H1 (cell line): ENCODE results near the gene ZXDC. TPM values are rescaled to one million over a fixed set of nuclear protein-coding genes. Genes with fewer than 3 reads are reported as not detected.

Experiments used
- CTCF ChIA-PET: fragments of 300-600 bp; sonication (Branson Sonifier 250); formaldehyde crosslinking; loops from one replicate; lab custom pipeline; 2021; ENCODE audit not compliant: partially characterized antibody; lab: Charles Lee
- POLR2A ChIA-PET: fragments of 300-600 bp; sonication (Branson Sonifier 250); formaldehyde crosslinking; loops from one replicate; lab custom pipeline; 2021; ENCODE audit warnings: inconsistent platforms; ENCODE audit not compliant: partially characterized antibody; lab: Charles Lee
- DNase-seq, 2 experiments: peaks; one replicate each; pipeline versions ENCODE4 v3.0.0 to v3.0.0-alpha.2; 2010 to 2022; ENCODE audit warnings: low spot score in 2 of 2, low read depth in 1 of 2, mixed read lengths in 1 of 2
- FAIRE-seq: peaks from 2 replicates; lab custom pipeline; 2011; peaks lifted over from hg19 to GRCh38; lab: Jason Lieb, UNC
- H2AFZ ChIP-seq: 2 replicates; pipeline ENCODE4 v1.8.1; 2012; ENCODE audit warnings: low read length, inconsistent platforms
- H2AK5ac ChIP-seq: 2 replicates; pipeline ENCODE4 v1.6.1; 2013; ENCODE audit warnings: low read depth, low read length
- H2BK120ac ChIP-seq: replicated peaks from 2 replicates; pipeline ENCODE3; 2013; ENCODE audit warnings: low read depth, low read length, inconsistent platforms
- H2BK12ac ChIP-seq: 2 replicates; pipeline ENCODE4 v1.6.1; 2013; ENCODE audit warnings: low read depth, low read length
- H2BK15ac ChIP-seq: 2 replicates; pipeline ENCODE4 v1.6.1; 2013; ENCODE audit warnings: low read length
- H2BK20ac ChIP-seq: 2 replicates; pipeline ENCODE4 v1.6.1; 2013; ENCODE audit warnings: low read length
- H2BK5ac ChIP-seq: 2 replicates; pipeline ENCODE4 v1.6.1; 2013; ENCODE audit warnings: low read depth, low read length
- H3K14ac ChIP-seq: 2 replicates; pipeline ENCODE4 v1.6.1; 2013; ENCODE audit warnings: inconsistent platforms; ENCODE audit not compliant: insufficient read length
- H3K18ac ChIP-seq: 2 replicates; pipeline ENCODE4 v1.6.1; 2013; ENCODE audit warnings: low read length; ENCODE audit errors: extremely low read depth
- H3K23ac ChIP-seq: 2 replicates; pipeline ENCODE4 v1.6.1; 2013; ENCODE audit warnings: inconsistent platforms; ENCODE audit not compliant: insufficient read length
- H3K23me2 ChIP-seq: 2 replicates; pipeline ENCODE4 v1.6.1; 2013; ENCODE audit warnings: low read depth, low read length
- H3K27ac ChIP-seq: 2 replicates; pipeline ENCODE4 v1.6.1; 2011; ENCODE audit warnings: low read depth, low read length, inconsistent platforms
- H3K27me3 ChIP-seq, 4 experiments: replicated peaks in 1 of 4; 1 replicate in 1 of 4; 2 replicates in 3 of 4; pipeline versions ENCODE4 v1.6.1 to v1.8.1; 2011 to 2013; ENCODE audit warnings: low read length in 3 of 4, mild to moderate bottlenecking in 3 of 4, inconsistent platforms in 2 of 4, mixed read lengths in 2 of 4, moderate library complexity in 1 of 4; ENCODE audit not compliant: control insufficient read depth in 3 of 4, insufficient read depth in 3 of 4; ENCODE audit errors: extremely low read depth in 1 of 4
- H3K36me3 ChIP-seq, 4 experiments: 2 replicates each; pipeline versions ENCODE4 v1.6.1 to v1.8.1; 2011 to 2013; ENCODE audit warnings: mild to moderate bottlenecking in 4 of 4, low read length in 3 of 4, moderate library complexity in 2 of 4, control low read depth in 1 of 4, inconsistent platforms in 1 of 4; ENCODE audit not compliant: insufficient read depth in 4 of 4, control insufficient read depth in 2 of 4
- H3K4ac ChIP-seq: replicated peaks from 2 replicates; pipeline ENCODE3; 2013; ENCODE audit warnings: low read length, low read depth, mixed read lengths, inconsistent platforms; ENCODE audit not compliant: insufficient read length
- H3K4me1 ChIP-seq, 4 experiments: replicated peaks in 1 of 4; 1 replicate in 1 of 4; 2 replicates in 3 of 4; pipeline versions ENCODE4 v1.6.1 to v1.8.1; 2011 to 2013; ENCODE audit warnings: low read length in 3 of 4, inconsistent platforms in 2 of 4, mixed read lengths in 1 of 4; ENCODE audit not compliant: insufficient read depth in 4 of 4, control insufficient read depth in 3 of 4
- H3K4me2 ChIP-seq, 2 experiments: 2 replicates each; pipeline versions ENCODE4 v1.6.1 to v1.8.1; 2011 to 2013; ENCODE audit warnings: low read depth in 2 of 2, low read length in 2 of 2, control low read depth in 1 of 2, inconsistent platforms in 1 of 2, mild to moderate bottlenecking in 1 of 2; ENCODE audit not compliant: insufficient read depth in 1 of 2
- H3K4me3 ChIP-seq, 4 experiments: fragments of 200-600, 300-600 bp in 1 of 4; sonication (generic), shearing (Covaris generic), sonication (Bioruptor Twin) in 1 of 4; 2 replicates each; pipeline versions ENCODE4 v1.5.1 to v1.8.1; 2011 to 2016; ENCODE audit warnings: low read length in 4 of 4, low read depth in 3 of 4, control low read depth in 2 of 4, inconsistent platforms in 2 of 4, mild to moderate bottlenecking in 2 of 4, mixed read lengths in 1 of 4, moderate library complexity in 1 of 4; ENCODE audit not compliant: insufficient read depth in 2 of 4; ENCODE audit errors: extremely low read depth in 1 of 4
- H3K56ac ChIP-seq: replicated peaks from 2 replicates; pipeline ENCODE3; 2013; ENCODE audit warnings: low read depth, mild to moderate bottlenecking, mixed read lengths, low read length, inconsistent platforms; ENCODE audit not compliant: insufficient read length
- H3K79me1 ChIP-seq: 2 replicates; pipeline ENCODE4 v1.6.1; 2013; ENCODE audit warnings: low read depth, low read length, control low read depth
- H3K79me2 ChIP-seq, 2 experiments: 2 replicates each; pipeline versions ENCODE4 v1.6.1 to v1.8.1; 2012 to 2013; ENCODE audit warnings: low read length in 2 of 2, mild to moderate bottlenecking in 2 of 2, inconsistent platforms in 1 of 2; ENCODE audit not compliant: insufficient read depth in 2 of 2, control insufficient read depth in 1 of 2
- H3K9ac ChIP-seq, 4 experiments: replicated peaks in 1 of 4; 1 replicate in 1 of 4; 2 replicates in 3 of 4; pipeline versions ENCODE4 v1.6.1 to v1.8.1; 2011 to 2013; ENCODE audit warnings: low read depth in 3 of 4, low read length in 3 of 4, control low read depth in 2 of 4, mild to moderate bottlenecking in 2 of 4, moderate library complexity in 2 of 4, inconsistent platforms in 1 of 4; ENCODE audit errors: extremely low read depth in 1 of 4
- H3K9me3 ChIP-seq, 2 experiments: 2 replicates each; pipeline versions ENCODE4 v1.6.1 to v1.8.1; 2012 to 2013; ENCODE audit warnings: mild to moderate bottlenecking in 2 of 2, moderate library complexity in 2 of 2, control low read depth in 1 of 2, inconsistent platforms in 1 of 2, low read depth in 1 of 2, low read length in 1 of 2, mixed read lengths in 1 of 2; ENCODE audit not compliant: insufficient read depth in 2 of 2
- H4K20me1 ChIP-seq, 2 experiments: replicated peaks in 1 of 2; 2 replicates each; pipeline versions ENCODE3 to v1.8.1; 2011 to 2013; ENCODE audit warnings: inconsistent platforms in 2 of 2, low read length in 2 of 2, mild to moderate bottlenecking in 1 of 2; ENCODE audit not compliant: insufficient read depth in 2 of 2, control insufficient read depth in 1 of 2
- H4K5ac ChIP-seq: 2 replicates; pipeline ENCODE4 v1.6.1; 2013; ENCODE audit warnings: low read length, low read depth, mixed read lengths, inconsistent platforms; ENCODE audit not compliant: insufficient read length
- H4K8ac ChIP-seq: 2 replicates; pipeline ENCODE4 v1.8.0; 2013; ENCODE audit warnings: mild to moderate bottlenecking, moderate library complexity, low read length, inconsistent platforms; ENCODE audit not compliant: insufficient read depth; ENCODE audit errors: extremely low read depth
- H4K91ac ChIP-seq: replicated peaks from 2 replicates; pipeline ENCODE3; 2013; ENCODE audit warnings: low read length, mixed read lengths, inconsistent platforms; ENCODE audit not compliant: insufficient read length
- E2F6 ChIP-seq: IDR thresholded peaks from 2 replicates; pipeline ENCODE4 v1.6.1; 2012; ENCODE audit warnings: inconsistent platforms
- SP4 ChIP-seq: IDR thresholded peaks from 2 replicates; pipeline ENCODE4 v1.6.1; 2012; ENCODE audit warnings: low read length, inconsistent platforms
- TBP ChIP-seq: IDR thresholded peaks from 2 replicates; pipeline ENCODE4 v1.6.1; 2011; ENCODE audit warnings: low read depth, low read length, improper control_type of control experiment
- WGBS, 2 experiments: shearing (Covaris generic) in 1 of 2; methylation state at CpG; one replicate each; pipeline versions ENCODE4 v1.1.6 to v1.1.7; 2013 to 2015; ENCODE audit warnings: low lambda C conversion rate in 2 of 2, mixed read lengths in 2 of 2, inconsistent platforms in 1 of 2, low coverage in 1 of 2, missing lambda C conversion rate in 1 of 2; ENCODE audit not compliant: insufficient replicate concordance in 2 of 2, insufficient coverage in 1 of 2, insufficient read length in 1 of 2; ENCODE audit errors: extremely low coverage in 1 of 2, missing lambda C conversion rate in 1 of 2; 5-methylcytosine and 5-hydroxymethylcytosine counted together
- polyA plus RNA-seq, 7 experiments: library from polyadenylated mRNA; depleted of rRNA in 3 of 7; stranded (reverse) in 5 of 7; unstranded in 2 of 7; fragments of >200 nt in 5 of 7; fragments of 200-250 nt in 2 of 7; gene quantifications; 1 replicate in 5 of 7; 2 replicates in 1 of 7; 4 replicates in 1 of 7; pipeline versions ENCODE4 v1.2.1 to v1.2.3, GENCODE V29; 2011 to 2013; ENCODE audit warnings: missing spikeins in 2 of 7, mixed read lengths in 2 of 7
- total RNA-seq: library from RNA; stranded (reverse); fragmentation: NEBNext Ultra II Directional; extraction: Animal tissue kit (Norgen Biotek cat#: 25700); gene quantifications from 2 replicates; pipeline ENCODE4 v1.2.1, GENCODE V29; 2021

ZXDC gene
- total and polyA plus RNA-seq, 2 of the 8 experiments (the other 6 are each of a cell fraction or from before 2014, with no cell fraction given) = 12.7 to 24.3 TPM

- Histone ChIP-seq H3K9me3 (no peaks in the 10 kb centered on the region), H3K79me2 (no peaks in the 10 kb centered on the region), H2BK12ac (no peak overlapping the region), H3K4ac (no peak overlapping the region), H3K4me2 (no peak overlapping the region), H4K8ac (no peak overlapping the region), H2BK5ac (no peak overlapping the region), H2BK15ac (no peak overlapping the region), H3K9ac (no peak overlapping the region), H3K4me3 (no peak overlapping the region), H3K14ac (no peak overlapping the region), H3K23me2 (no peaks in the 10 kb centered on the region; the same call in 1 of the 2 replicates), H3K36me3 (no peaks in the 10 kb centered on the region), H2AK5ac (no peak overlapping the region), H3K27ac (no peak overlapping the region), H4K91ac (no peak overlapping the region), H4K5ac (no peak overlapping the region), H2AFZ (no peak overlapping the region), H3K23ac (no peak overlapping the region), H3K27me3 (no peaks in the 10 kb centered on the region), H3K79me1 (no peaks in the 10 kb centered on the region), H4K20me1 (no peaks in the 10 kb centered on the region), H3K56ac (no peak overlapping the region), H2BK120ac (no peak overlapping the region), H3K18ac (no peak overlapping the region), H3K4me1 (no peaks in the 10 kb centered on the region), H2BK20ac (no peak overlapping the region)
- TF ChIP-seq E2F6 (peak; percentile 39; the same call in 1 of the 2 replicates), TBP (no peak), SP4 (no peak)
- 87% methylated on average over 18 of the region's 18 CpGs; no CpG with 5 or more reads in 1 of the 2 experiments for WGBS, 2 experiments
- POLR2A ChIA-PET = interaction anchor here (0.7 to 1.2 kb wide), 2 partner anchors 35 to 36 kb away, joined by 3 read pairs; no protein-coding TSS in a partner anchor
- no peak for DNase-seq
- no peak for FAIRE-seq
- CTCF ChIA-PET = interaction anchor here (0.9 to 5.8 kb wide), 8 partner anchors 10 to 963 kb away, joined by 3 to 35 read pairs (median 4); partner anchors contain the start of gene CHST13
These were observed 34.1 kb upstream of the ZXDC start for GRCh38 chr3:126509597-126510307.
